GM12864 (cell line): ENCODE measurements around the gene MBNL2.

Source experiments
- DNase-seq: peaks from one replicate; pipeline ENCODE4 v3.0.0-alpha.2; 2011; ENCODE audit warnings: low read depth
- H3K4me3 ChIP-seq: 2 replicates; pipeline ENCODE4 v1.5.1; 2011; ENCODE audit warnings: mild to moderate bottlenecking, low read depth, low read length, control low read depth
- CTCF ChIP-seq: IDR thresholded peaks from 2 replicates; pipeline ENCODE4 v1.5.1; 2011; ENCODE audit warnings: low read depth, mild to moderate bottlenecking, moderate library complexity, low read length, control low read depth, inconsistent platforms; ENCODE audit errors: missing control alignments

Gene MBNL2

DNA sequence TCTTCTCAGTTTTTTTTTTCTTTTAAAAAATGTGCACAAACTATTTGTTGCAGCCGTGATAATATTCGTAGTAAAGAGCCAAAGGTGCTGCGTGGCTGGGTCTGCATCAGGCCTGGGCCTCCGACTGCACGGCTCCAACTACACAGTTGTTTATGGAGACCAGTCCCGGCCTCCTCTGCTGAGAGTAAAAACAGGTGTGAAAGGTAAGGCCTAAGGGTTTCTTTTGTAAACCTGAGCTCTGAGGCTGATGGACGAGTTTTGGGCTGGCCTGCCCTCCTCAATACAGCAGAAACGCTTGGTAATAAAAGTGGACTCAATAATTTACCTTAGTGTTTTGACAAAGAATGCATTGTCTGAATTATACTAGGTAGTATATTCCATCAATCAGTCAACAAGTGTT, 3.9 kb downstream of the MBNL2 start:
- TF ChIP-seq CTCF: no peak
- no peak for DNase-seq
- H3K4me3 ChIP-seq: no peak overlapping the region; the same call in 1 of the 2 replicates

- no peak for DNase-seq
- peak overlapping the region; percentile 41 for H3K4me3 ChIP-seq
- TF ChIP-seq CTCF: no peak
Observed at GRCh38 chr13:97226788-97227627, 4.9 kb downstream of the MBNL2 start.

- H3K4me3 ChIP-seq: no peak overlapping the region
- DNase-seq: no peak
Observed at GRCh38 chr13:97228850-97229521, 6.9 kb downstream of the MBNL2 start.

DNA sequence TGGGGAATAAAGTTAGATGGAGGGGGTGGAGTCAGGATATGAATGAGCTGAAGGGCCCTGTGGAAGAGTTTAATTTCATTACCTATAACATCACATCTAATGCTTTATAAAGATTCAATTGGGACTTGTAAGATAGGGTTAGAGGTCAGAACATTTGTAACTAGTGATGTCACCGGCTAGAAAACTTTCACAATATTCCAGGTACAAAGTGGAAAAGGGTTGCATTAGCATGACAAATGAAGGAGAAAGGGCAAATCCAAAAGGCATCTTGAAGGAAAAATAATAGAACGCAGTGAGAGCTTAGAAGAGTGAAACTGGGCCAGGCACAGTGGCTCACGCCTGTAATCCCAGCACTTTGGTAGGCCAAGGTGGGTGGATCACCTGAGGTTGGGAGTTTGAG, 7.6 kb downstream of the MBNL2 start:
- no peak for DNase-seq
- no peak for TF ChIP-seq CTCF
- H3K4me3 ChIP-seq: no peak overlapping the region

More at GRCh38 chr13:97228850-97229521, 6.9 kb downstream of the MBNL2 start:
- no peak for TF ChIP-seq CTCF

DNA sequence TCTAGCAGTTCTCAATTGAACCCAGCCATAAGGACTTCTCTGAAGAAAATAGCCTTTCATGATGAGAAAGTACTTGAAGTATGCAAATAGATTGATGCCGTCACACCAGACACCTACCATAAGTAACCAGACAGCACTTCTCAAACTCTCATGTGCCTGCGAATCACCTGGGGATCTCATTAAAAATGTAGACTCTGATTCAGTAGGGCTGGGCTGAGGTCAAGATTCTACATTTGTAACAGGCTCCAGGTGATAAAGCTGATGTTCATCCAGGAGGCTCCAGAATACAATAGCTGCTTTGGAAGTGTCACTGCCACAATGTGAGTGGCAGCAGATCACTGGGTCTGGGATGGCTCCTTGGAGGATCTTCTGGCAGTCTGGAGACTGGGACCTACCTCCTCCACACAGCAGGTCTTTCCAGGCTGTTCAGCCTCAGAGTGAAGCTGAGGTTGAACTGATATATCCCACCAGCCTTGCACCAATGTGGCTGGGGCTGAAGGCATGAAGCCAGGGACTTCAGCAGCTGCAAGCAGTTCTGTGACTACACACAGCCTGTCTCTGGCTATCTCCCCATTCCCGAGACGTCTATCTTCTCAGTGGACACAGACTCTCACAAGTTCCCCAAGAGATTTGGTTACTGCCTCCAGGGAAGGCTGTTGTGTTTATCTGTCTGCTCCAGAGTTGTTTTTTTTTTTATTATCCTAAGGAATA, 9.1 kb downstream of the MBNL2 start:
- no peak for DNase-seq
- no peak overlapping the region for H3K4me3 ChIP-seq
- no peak for TF ChIP-seq CTCF

DNA sequence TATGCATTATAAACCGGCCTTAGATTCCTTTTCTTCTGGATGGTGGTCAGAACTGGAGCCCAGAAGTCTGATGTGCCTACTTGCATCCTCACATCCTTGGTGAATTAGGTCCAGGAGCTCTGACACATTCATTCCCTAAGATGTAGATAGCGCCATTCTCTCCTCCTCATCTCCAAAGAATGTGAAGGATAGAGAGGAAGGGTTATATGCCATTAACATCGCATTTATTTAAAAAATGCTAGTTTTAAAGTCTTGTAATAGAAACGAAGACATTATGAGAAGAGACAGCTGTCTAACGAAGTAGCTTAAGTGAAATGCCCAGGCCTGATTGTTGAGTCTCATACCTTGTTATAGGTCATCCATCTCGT, 9.7 kb downstream of the MBNL2 start:
- no peak for DNase-seq
- TF ChIP-seq CTCF: no peak
- no peak overlapping the region for H3K4me3 ChIP-seq
